B cell (primary cell): ENCODE data around the gene MYL11. TPM values are rescaled to one million over a fixed set of nuclear protein-coding genes. Genes with fewer than 3 reads are reported as not detected.
A peak's percentile ranks its signal among the peaks of the same experiment; 100 is the strongest.

Experiments used
- ATAC-seq: fragments of 200-7000 bp; cut with Tn5 transposase; one replicate; pipeline ENCODE4 v1.10.0; 2021; ENCODE audit warnings: low read depth, mild to moderate bottlenecking, moderate number of reproducible peaks, moderate library complexity
- CTCF ChIA-PET: fragments of 350-600 bp; sonication (Branson Sonifier 250); formaldehyde crosslinking; loops from one replicate; lab custom pipeline; 2021; ENCODE audit warnings: antibody characterized with exemption, inconsistent platforms; lab: Charles Lee
- POLR2A ChIA-PET: fragments of 350-600 bp; sonication (Branson Sonifier 250); formaldehyde crosslinking; loops from one replicate; lab custom pipeline; 2021; ENCODE audit warnings: antibody characterized with exemption; lab: Charles Lee
- DNase-seq: peaks from one replicate; pipeline ENCODE4 v3.0.0; 2013
- H2AFZ ChIP-seq: 2 replicates; pipeline ENCODE4 v1.6.1; 2012; ENCODE audit warnings: mild to moderate bottlenecking, low read depth, low read length; ENCODE audit not compliant: insufficient read depth, poor library complexity, severe bottlenecking
- H3K27ac ChIP-seq, 2 donors: 1 replicate in 1 of 2; 2 replicates in 1 of 2; pipeline ENCODE4 v1.5.1; 2012 to 2013; ENCODE audit warnings: low read length in 2 of 2, mild to moderate bottlenecking in 2 of 2, moderate library complexity in 1 of 2
- H3K27me3 ChIP-seq, 4 experiments: fragments of 200-600 bp in 1 of 4; sonication (generic) in 1 of 4; replicated peaks in 1 of 4; 1 replicate in 2 of 4; 2 replicates in 2 of 4; pipeline versions ENCODE4 v1.6.1 to v1.7.0; 2013 to 2016; ENCODE audit warnings: low read length in 3 of 4, mild to moderate bottlenecking in 2 of 4, mixed read lengths in 1 of 4, moderate library complexity in 1 of 4; ENCODE audit not compliant: insufficient read depth in 4 of 4, control insufficient read depth in 3 of 4; ENCODE audit errors: control extremely low read depth in 1 of 4
- H3K36me3 ChIP-seq, 2 experiments: replicated peaks in 1 of 2; 1 replicate in 1 of 2; 2 replicates in 1 of 2; pipeline versions ENCODE4 v1.6.1 to v1.7.1; 2013; ENCODE audit warnings: low read length in 1 of 2; ENCODE audit not compliant: insufficient read depth in 2 of 2, control insufficient read depth in 1 of 2; ENCODE audit errors: control extremely low read depth in 1 of 2, extremely low read depth in 1 of 2
- H3K4me1 ChIP-seq, 2 donors: fragments of 200-600 bp in 1 of 2; sonication (generic) in 1 of 2; 1 replicate in 1 of 2; 2 replicates in 1 of 2; pipeline versions ENCODE4 v1.5.1 to v1.6.1; 2013 to 2017; ENCODE audit warnings: low read length in 2 of 2; ENCODE audit not compliant: control insufficient read depth in 2 of 2, insufficient read depth in 2 of 2
- H3K4me2 ChIP-seq: replicated peaks from 2 replicates; pipeline ENCODE3; 2012; ENCODE audit warnings: mild to moderate bottlenecking, low read depth, low read length; ENCODE audit not compliant: poor library complexity, severe bottlenecking
- H3K4me3 ChIP-seq, 5 experiments: fragments of 200-600 bp in 1 of 5; sonication (generic) in 1 of 5; 1 replicate in 3 of 5; 2 replicates in 2 of 5; pipeline versions ENCODE4 v1.5.1 to v1.7.0; 2011 to 2016; ENCODE audit warnings: low read length in 4 of 5, mild to moderate bottlenecking in 4 of 5, low read depth in 2 of 5, control low read depth in 1 of 5, moderate library complexity in 1 of 5; ENCODE audit not compliant: insufficient read depth in 1 of 5; ENCODE audit errors: control extremely low read depth in 1 of 5, extremely low read depth in 1 of 5
- H3K79me2 ChIP-seq: fragments of 200-600 bp; sonication (generic); one replicate; pipeline ENCODE4 v1.6.0; 2016; ENCODE audit warnings: low read length; ENCODE audit not compliant: control insufficient read depth, insufficient read depth
- H3K9ac ChIP-seq: fragments of 200-600 bp; sonication (generic); 2 replicates; pipeline ENCODE4 v1.6.1; 2017; ENCODE audit warnings: mild to moderate bottlenecking, low read length, moderate library complexity
- H3K9me3 ChIP-seq, 3 donors: one replicate each; pipeline versions ENCODE4 v1.6.1 to v1.7.1; 2013; ENCODE audit warnings: low read length in 2 of 3; ENCODE audit not compliant: control insufficient read depth in 2 of 3, insufficient read depth in 1 of 3; ENCODE audit errors: control extremely low read depth in 1 of 3
- H4K20me1 ChIP-seq: 2 replicates; pipeline ENCODE4 v1.6.0; 2012; ENCODE audit warnings: mild to moderate bottlenecking, low read length; ENCODE audit not compliant: insufficient read depth, control insufficient read depth, poor library complexity, severe bottlenecking
- H3K27ac Mint-ChIP-seq: one replicate; pipeline ENCODE4 v1.8.0; 2021; ENCODE audit warnings: mixed read lengths
- H3K27me3 Mint-ChIP-seq: one replicate; pipeline ENCODE4 v1.8.0; 2021; ENCODE audit warnings: mixed read lengths
- H3K4me1 Mint-ChIP-seq: one replicate; pipeline ENCODE4 v1.8.0; 2021; ENCODE audit warnings: mixed read lengths
- H3K4me3 Mint-ChIP-seq: one replicate; pipeline ENCODE4 v1.8.0; 2021; ENCODE audit warnings: mixed read lengths
- H3K9me3 Mint-ChIP-seq: one replicate; pipeline ENCODE4 v1.8.0; 2022; ENCODE audit warnings: mixed read lengths; ENCODE audit not compliant: insufficient read depth
- EZH2 ChIP-seq: IDR thresholded peaks from 2 replicates; pipeline ENCODE4 v1.6.1; 2012; ENCODE audit warnings: borderline replicate concordance, low read depth, mild to moderate bottlenecking, moderate library complexity, low read length; ENCODE audit not compliant: insufficient read depth, poor library complexity, severe bottlenecking
- WGBS: methylation state at CpG from one replicate; pipeline ENCODE4 v1.1.5; 2013; ENCODE audit warnings: missing lambda C conversion rate; ENCODE audit not compliant: insufficient coverage; 5-methylcytosine and 5-hydroxymethylcytosine counted together
- intact Hi-C: fragments of 100-400 bp; cut with micrococcal nuclease; formaldehyde crosslinking; loops from one replicate; pipeline ENCODE4 v1.10.0; 2022
- polyA plus RNA-seq: library from polyadenylated mRNA; depleted of rRNA; stranded (reverse); fragments of >200 nt; gene quantifications from 2 replicates; pipeline ENCODE4 v1.2.3, GENCODE V29; 2012
- total RNA-seq, 2 donors: library from RNA; stranded (reverse); fragments of 120-200 nt in 1 of 2; gene quantifications; 1 replicate in 1 of 2; 2 replicates in 1 of 2; pipeline versions ENCODE4 v1.2.3 to v1.2.4, GENCODE V29; 2013 to 2022
- TF ChIP-seq, protein P1 (sequence below): fragments of 200-600 bp; IDR thresholded peaks from one replicate; pipeline ENCODE4 v1.8.0; 2022; ENCODE audit warnings: antibody characterized with exemption, mild to moderate bottlenecking

The MYL11 gene
- total and polyA plus RNA-seq, 2 donors (not counting 1 experiment from before 2014, with no cell fraction given): 3.6 TPM; not detected in 1

GRCh38 chr16:30381291-30382041 lies 6.9 kb downstream of the MYL11 start:
- H3K27me3 ChIP-seq: no peaks in the 10 kb centered on the region
- TF ChIP-seq, protein P1, sequence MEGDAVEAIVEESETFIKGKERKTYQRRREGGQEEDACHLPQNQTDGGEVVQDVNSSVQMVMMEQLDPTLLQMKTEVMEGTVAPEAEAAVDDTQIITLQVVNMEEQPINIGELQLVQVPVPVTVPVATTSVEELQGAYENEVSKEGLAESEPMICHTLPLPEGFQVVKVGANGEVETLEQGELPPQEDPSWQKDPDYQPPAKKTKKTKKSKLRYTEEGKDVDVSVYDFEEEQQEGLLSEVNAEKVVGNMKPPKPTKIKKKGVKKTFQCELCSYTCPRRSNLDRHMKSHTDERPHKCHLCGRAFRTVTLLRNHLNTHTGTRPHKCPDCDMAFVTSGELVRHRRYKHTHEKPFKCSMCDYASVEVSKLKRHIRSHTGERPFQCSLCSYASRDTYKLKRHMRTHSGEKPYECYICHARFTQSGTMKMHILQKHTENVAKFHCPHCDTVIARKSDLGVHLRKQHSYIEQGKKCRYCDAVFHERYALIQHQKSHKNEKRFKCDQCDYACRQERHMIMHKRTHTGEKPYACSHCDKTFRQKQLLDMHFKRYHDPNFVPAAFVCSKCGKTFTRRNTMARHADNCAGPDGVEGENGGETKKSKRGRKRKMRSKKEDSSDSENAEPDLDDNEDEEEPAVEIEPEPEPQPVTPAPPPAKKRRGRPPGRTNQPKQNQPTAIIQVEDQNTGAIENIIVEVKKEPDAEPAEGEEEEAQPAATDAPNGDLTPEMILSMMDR: no peak
- TF ChIP-seq EZH2: no peak
- H3K4me2 ChIP-seq: peak overlapping the region; percentile 83
- peak overlapping the region in 4 of 5 experiments; percentile 59 to 73 (median 68) for H3K4me3 ChIP-seq
- H3K27ac ChIP-seq: peak overlapping the region; percentile 72 to 100
- WGBS: 86% methylated on average over 1 of the region's 13 CpGs
- peak overlapping the region; percentile 84 for H2AFZ ChIP-seq
- ATAC-seq (no peak), DNase-seq (no peak)
- POLR2A ChIA-PET: interaction anchor here (0.6 to 2.6 kb wide), 3 partner anchors 14 to 443 kb away, joined by 3 to 51 read pairs (median 6); partner anchors contain the start of genes CORO1A and ZNF48
- H3K4me1 ChIP-seq: peaks cover 34 to 68% of the 10 kb centered on the region in 2 donors
- peak overlapping the region; percentile 72 for H3K9ac ChIP-seq
- Mint-ChIP-seq H3K27me3 (no peaks in the 10 kb centered on the region), H3K9me3 (no peaks in the 10 kb centered on the region), H3K4me1 (peaks cover 52% of the 10 kb centered on the region), H3K27ac (peak overlapping the region; percentile 98), H3K4me3 (peak overlapping the region; percentile 90)
- CTCF ChIA-PET: interaction anchor here (1.1 to 2.3 kb wide), 2 partner anchors 28 to 36 kb away, joined by 3 to 18 read pairs; no protein-coding TSS in a partner anchor
- H4K20me1 ChIP-seq: no peaks in the 10 kb centered on the region
- intact Hi-C loops: loop anchor here (1.0 kb wide), 3 partner anchors 11 to 28 kb away; partner anchors contain the start of genes TBC1D10B and ZNF48
- peaks cover 48% of the 10 kb centered on the region for H3K79me2 ChIP-seq
- H3K36me3 ChIP-seq: peaks cover 0 to 2% of the 10 kb centered on the region in 2 experiments
- peaks cover 0 to 2% (median 0%) of the 10 kb centered on the region in 3 donors for H3K9me3 ChIP-seq
